Testis (tissue), 5 donors: ENCODE measurements around the gene UBAP2. TPM values are rescaled to one million over a fixed set of nuclear protein-coding genes. Genes with fewer than 3 reads are reported as not detected.
A peak's percentile ranks its signal among the peaks of the same experiment; 100 is the strongest.

Experiments
- DNase-seq: peaks from one replicate; pipeline ENCODE4 v3.0.0-alpha.2; 2019
- H3K27ac ChIP-seq, 2 donors: fragments of 200-600 bp; sonication (generic); one replicate each; pipeline ENCODE4 v1.5.1; 2019
- H3K27me3 ChIP-seq: fragments of 200-600 bp; sonication (generic); one replicate; pipeline ENCODE4 v1.5.1; 2019
- H3K36me3 ChIP-seq: fragments of 200-600 bp; sonication (generic); one replicate; pipeline ENCODE4 v1.5.1; 2017; ENCODE audit warnings: low read depth; ENCODE audit errors: missing control alignments
- H3K4me1 ChIP-seq: fragments of 200-600 bp; sonication (generic); one replicate; pipeline ENCODE4 v1.5.1; 2019
- H3K4me3 ChIP-seq, 2 donors: fragments of 200-600 bp; sonication (generic); one replicate each; pipeline ENCODE4 v1.5.1; 2017 to 2019
- H3K9me3 ChIP-seq: fragments of 200-600 bp; sonication (generic); one replicate; pipeline ENCODE4 v1.5.1; 2017
- POLR2A ChIP-seq: fragments of 450-650 bp; IDR thresholded peaks from one replicate; pipeline ENCODE4 v1.6.1; 2017; ENCODE audit warnings: antibody characterized with exemption, mild to moderate bottlenecking, moderate library complexity
- WGBS, 2 donors: methylation state at CpG; one replicate each; pipeline ENCODE4 v1.1.5; 2018; 5-methylcytosine and 5-hydroxymethylcytosine counted together
- intact Hi-C: fragments of 100-400 bp; cut with DNase I; formaldehyde crosslinking; loops from one replicate; pipeline ENCODE4 v1.15.1; 2023; ENCODE audit warnings: low total_unique reads
- long read RNA-seq, 2 donors: transcript quantifications; one replicate each; lab custom pipeline, GENCODE V29; 2026
- polyA plus RNA-seq: library from polyadenylated mRNA; stranded (reverse); fragments of 350-450 nt; fragmentation: Illumina TruSeq; extraction: RNeasy Lipid Tissue Mini Kit (QIAGEN cat#74804); gene quantifications from one replicate; pipeline ENCODE4 v1.2.3, GENCODE V29; 2014; ENCODE audit warnings: low read depth, low replicate concordance; ENCODE audit not compliant: insufficient read depth
- total RNA-seq, 2 donors: library from RNA; depleted of rRNA; stranded (reverse); fragments of >200 nt; gene quantifications; one replicate each; pipeline ENCODE4 v1.2.3, GENCODE V29; 2016
- TF ChIP-seq, protein P1 (sequence below), 3 experiments: fragments of 450-650 bp in 2 of 3; fragments of 200-600 bp in 1 of 3; sonication (generic) in 1 of 3; IDR thresholded peaks; one replicate each; pipeline ENCODE4 v1.5.1; 2016 to 2019; ENCODE audit warnings: antibody characterized with exemption in 3 of 3, mild to moderate bottlenecking in 2 of 3, moderate library complexity in 1 of 3

Gene UBAP2, protein sequence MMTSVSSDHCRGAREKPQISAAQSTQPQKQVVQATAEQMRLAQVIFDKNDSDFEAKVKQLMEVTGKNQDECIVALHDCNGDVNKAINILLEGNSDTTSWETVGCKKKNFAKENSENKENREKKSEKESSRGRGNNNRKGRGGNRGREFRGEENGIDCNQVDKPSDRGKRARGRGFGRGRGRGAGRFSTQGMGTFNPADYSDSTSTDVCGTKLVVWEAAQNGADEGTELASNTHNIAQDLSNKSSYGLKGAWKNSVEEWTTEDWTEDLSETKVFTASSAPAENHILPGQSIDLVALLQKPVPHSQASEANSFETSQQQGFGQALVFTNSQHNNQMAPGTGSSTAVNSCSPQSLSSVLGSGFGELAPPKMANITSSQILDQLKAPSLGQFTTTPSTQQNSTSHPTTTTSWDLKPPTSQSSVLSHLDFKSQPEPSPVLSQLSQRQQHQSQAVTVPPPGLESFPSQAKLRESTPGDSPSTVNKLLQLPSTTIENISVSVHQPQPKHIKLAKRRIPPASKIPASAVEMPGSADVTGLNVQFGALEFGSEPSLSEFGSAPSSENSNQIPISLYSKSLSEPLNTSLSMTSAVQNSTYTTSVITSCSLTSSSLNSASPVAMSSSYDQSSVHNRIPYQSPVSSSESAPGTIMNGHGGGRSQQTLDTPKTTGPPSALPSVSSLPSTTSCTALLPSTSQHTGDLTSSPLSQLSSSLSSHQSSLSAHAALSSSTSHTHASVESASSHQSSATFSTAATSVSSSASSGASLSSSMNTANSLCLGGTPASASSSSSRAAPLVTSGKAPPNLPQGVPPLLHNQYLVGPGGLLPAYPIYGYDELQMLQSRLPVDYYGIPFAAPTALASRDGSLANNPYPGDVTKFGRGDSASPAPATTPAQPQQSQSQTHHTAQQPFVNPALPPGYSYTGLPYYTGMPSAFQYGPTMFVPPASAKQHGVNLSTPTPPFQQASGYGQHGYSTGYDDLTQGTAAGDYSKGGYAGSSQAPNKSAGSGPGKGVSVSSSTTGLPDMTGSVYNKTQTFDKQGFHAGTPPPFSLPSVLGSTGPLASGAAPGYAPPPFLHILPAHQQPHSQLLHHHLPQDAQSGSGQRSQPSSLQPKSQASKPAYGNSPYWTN
- total RNA-seq (10 to 100 TPM; 72.1 to 78.5 TPM), polyA plus RNA-seq (94.2 TPM)
- long read RNA-seq, donor 1, partial matches to known transcripts: 6 of 8 reads
- long read RNA-seq, donor 1, other reads (novel, unspliced or antisense): 0 of 8 reads
- long read RNA-seq, donor 2, partial matches to known transcripts: 9 of 11 reads
- long read RNA-seq, donor 2, other reads (novel, unspliced or antisense): 0 of 11 reads

DNA sequence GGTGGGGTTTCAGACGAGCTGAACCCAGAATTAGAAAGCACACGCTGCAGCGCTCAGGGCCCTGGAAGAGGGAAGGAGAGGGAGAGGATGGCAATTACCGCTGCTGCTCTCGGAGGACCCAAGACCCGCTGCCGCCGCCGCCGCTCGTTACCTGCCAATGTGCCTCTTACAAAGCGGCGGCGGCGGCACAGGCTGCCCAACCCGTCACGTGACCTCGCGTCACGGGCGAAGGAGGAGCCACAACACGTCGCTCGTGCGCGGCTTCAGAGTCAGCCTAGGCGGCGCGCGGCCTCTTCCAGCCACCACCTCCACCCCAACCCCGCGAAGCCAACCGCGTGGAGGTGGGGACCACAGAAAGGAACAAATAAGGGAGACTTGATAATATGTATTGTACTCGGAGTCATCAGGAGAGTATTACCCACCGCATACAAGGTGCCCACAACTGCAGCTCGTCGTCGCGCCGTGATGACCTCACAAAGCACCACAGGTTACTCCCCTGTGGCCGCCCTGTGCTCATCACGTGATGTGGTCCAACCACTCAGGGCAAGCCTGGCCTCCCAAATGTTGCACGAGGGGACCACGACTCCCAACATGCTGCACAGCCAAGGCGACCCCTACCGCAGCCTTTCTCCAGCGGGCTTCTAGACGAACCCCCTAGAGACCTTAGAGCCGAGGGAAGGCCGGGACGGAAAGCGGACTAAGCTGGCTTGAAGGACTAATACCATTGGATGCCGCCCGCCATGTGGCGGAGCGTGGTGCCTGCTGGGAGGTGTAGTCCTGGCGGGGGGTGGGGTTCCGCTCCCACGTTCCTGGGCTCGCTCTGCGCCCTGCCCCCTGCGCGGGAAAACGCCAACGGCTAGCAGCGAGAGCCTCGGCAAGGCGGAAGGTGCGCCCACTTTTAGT is at the start of gene UBAP2:
TSS of gene UBAP2 (minus strand) at position 161 of the 903 bp plus-strand sequence. CDS start 31,739 bp downstream, outside the sequence.
- Histone ChIP-seq H3K36me3 (no peaks in the 10 kb centered on the region), H3K9me3 (no peaks in the 10 kb centered on the region), H3K27ac (peak within 1 kb of the TSS; percentile 97), H3K4me1 (peaks cover 20% of the 10 kb centered on the region), H3K27me3 (no peaks in the 10 kb centered on the region), H3K4me3 (peak within 1 kb of the TSS; percentile 89 to 95)
- intact Hi-C loops: no loop called here
- TF ChIP-seq POLR2A: peak; percentile 61
- TF ChIP-seq, protein P1, sequence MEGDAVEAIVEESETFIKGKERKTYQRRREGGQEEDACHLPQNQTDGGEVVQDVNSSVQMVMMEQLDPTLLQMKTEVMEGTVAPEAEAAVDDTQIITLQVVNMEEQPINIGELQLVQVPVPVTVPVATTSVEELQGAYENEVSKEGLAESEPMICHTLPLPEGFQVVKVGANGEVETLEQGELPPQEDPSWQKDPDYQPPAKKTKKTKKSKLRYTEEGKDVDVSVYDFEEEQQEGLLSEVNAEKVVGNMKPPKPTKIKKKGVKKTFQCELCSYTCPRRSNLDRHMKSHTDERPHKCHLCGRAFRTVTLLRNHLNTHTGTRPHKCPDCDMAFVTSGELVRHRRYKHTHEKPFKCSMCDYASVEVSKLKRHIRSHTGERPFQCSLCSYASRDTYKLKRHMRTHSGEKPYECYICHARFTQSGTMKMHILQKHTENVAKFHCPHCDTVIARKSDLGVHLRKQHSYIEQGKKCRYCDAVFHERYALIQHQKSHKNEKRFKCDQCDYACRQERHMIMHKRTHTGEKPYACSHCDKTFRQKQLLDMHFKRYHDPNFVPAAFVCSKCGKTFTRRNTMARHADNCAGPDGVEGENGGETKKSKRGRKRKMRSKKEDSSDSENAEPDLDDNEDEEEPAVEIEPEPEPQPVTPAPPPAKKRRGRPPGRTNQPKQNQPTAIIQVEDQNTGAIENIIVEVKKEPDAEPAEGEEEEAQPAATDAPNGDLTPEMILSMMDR (IDR thresholded peaks at IDR 0.05): peak in 2 of 3 experiments; percentile 2 to 12
- DNase-seq: peak; percentile 99
- 0% methylated on average over 43 to 70 of the region's 70 CpGs for WGBS, 2 donors

GRCh38 chr9:34098307-34098706 is 49.6 kb upstream of the UBAP2 start:
- 92 to 98% methylated on average over 5 of the region's 5 CpGs for WGBS, 2 donors
- no peaks in the 10 kb centered on the region for H3K4me1 ChIP-seq
- no peaks in the 10 kb centered on the region for H3K27me3 ChIP-seq
- no peak overlapping the region for H3K27ac ChIP-seq
- no peak overlapping the region for H3K4me3 ChIP-seq
- no peaks in the 10 kb centered on the region for H3K9me3 ChIP-seq
- H3K36me3 ChIP-seq: no peaks in the 10 kb centered on the region
- no peak for DNase-seq
- TF ChIP-seq POLR2A: no peak
- TF ChIP-seq, protein P1 (IDR thresholded peaks at IDR 0.05): no peak
- intact Hi-C loops: no loop called here

GRCh38 chr9:34097865-34098264 is 49.2 kb upstream of the UBAP2 start:
- 93 to 100% methylated on average over 1 of the region's 1 CpG for WGBS, 2 donors
- H3K36me3 ChIP-seq: no peaks in the 10 kb centered on the region
- H3K4me1 ChIP-seq: no peaks in the 10 kb centered on the region
- H3K4me3 ChIP-seq: no peak overlapping the region
- no peak overlapping the region for H3K27ac ChIP-seq
- TF ChIP-seq, protein P1 (IDR thresholded peaks at IDR 0.05): no peak
- TF ChIP-seq POLR2A: no peak
- no peak for DNase-seq
- no peaks in the 10 kb centered on the region for H3K9me3 ChIP-seq
- H3K27me3 ChIP-seq: no peaks in the 10 kb centered on the region
- intact Hi-C loops: no loop called here

GRCh38 chr9:34096751-34097150 is 48.1 kb upstream of the UBAP2 start:
- H3K36me3 ChIP-seq: no peaks in the 10 kb centered on the region
- 85% methylated on average over 4 of the region's 4 CpGs for WGBS, 2 donors
- no peaks in the 10 kb centered on the region for H3K27me3 ChIP-seq
- H3K4me3 ChIP-seq: no peak overlapping the region
- H3K9me3 ChIP-seq: no peaks in the 10 kb centered on the region
- DNase-seq: no peak
- intact Hi-C loops: no loop called here
- H3K27ac ChIP-seq: no peak overlapping the region
- TF ChIP-seq, protein P1 (IDR thresholded peaks at IDR 0.05): no peak
- no peak for TF ChIP-seq POLR2A
- H3K4me1 ChIP-seq: peaks cover 3% of the 10 kb centered on the region
